ENCODE measurements around the gene RNU6-1. TPM values are rescaled to one million over a fixed set of nuclear protein-coding genes. Genes with fewer than 3 reads are reported as not detected.

The RNU6-1 gene
- total RNA-seq, 6 donors from 2014 or later: not detected

GRCh38 chr15:67821784-67822440 lies 17.9 kb downstream of the RNU6-1 start:
- no peak overlapping the region for H3K27ac ChIP-seq
- no peaks in the 10 kb centered on the region for H3K36me3 ChIP-seq
- no peak for ATAC-seq (ENCODE audit: low FRiP score in 2 of 2)
- H3K4me3 ChIP-seq: no peak overlapping the region
- peaks cover 0 to 83% (median 49%) of the 10 kb centered on the region in 4 donors for H3K27me3 ChIP-seq
- DNase-seq: peak in 1 of 2 donors; percentile 60
- no peak for TF ChIP-seq EP300 (IDR thresholded peaks at IDR 0.05)
- no peak for TF ChIP-seq CTCF (IDR thresholded peaks at IDR 0.05)
- TF ChIP-seq POLR2A (IDR thresholded peaks at IDR 0.05): no peak
- TF ChIP-seq POLR2AphosphoS5 (IDR thresholded peaks at IDR 0.05): no peak
- peaks cover 26 to 64% (median 42%) of the 10 kb centered on the region in 4 donors for H3K4me1 ChIP-seq
- no peaks in the 10 kb centered on the region for H3K9me3 ChIP-seq
- WGBS, 2 donors: 5% methylated on average over 41 to 43 of the region's 43 CpGs

- ATAC-seq (ENCODE audit: low FRiP score in 2 of 2) (peak; percentile 71 to 75), DNase-seq (peak in 1 of 2 donors; percentile 88)
- peaks cover 0 to 75% (median 42%) of the 10 kb centered on the region in 4 donors for H3K27me3 ChIP-seq
- TF ChIP-seq EP300 (IDR thresholded peaks at IDR 0.05) (no peak), POLR2A (IDR thresholded peaks at IDR 0.05) (no peak), CTCF (IDR thresholded peaks at IDR 0.05) (no peak), POLR2AphosphoS5 (IDR thresholded peaks at IDR 0.05) (no peak)
- WGBS, 2 donors: 6 to 10% methylated on average over 20 to 26 of the region's 39 CpGs
- no peaks in the 10 kb centered on the region for H3K36me3 ChIP-seq
- no peak overlapping the region for H3K4me3 ChIP-seq
- no peak overlapping the region for H3K27ac ChIP-seq
- H3K4me1 ChIP-seq: peaks cover 23 to 57% (median 39%) of the 10 kb centered on the region in 4 donors
- H3K9me3 ChIP-seq: no peaks in the 10 kb centered on the region
These were observed 18.7 kb downstream of the RNU6-1 start for GRCh38 chr15:67820992-67821783.

- ATAC-seq (ENCODE audit: low FRiP score in 2 of 2) (peak in 1 of 2 donors; percentile 17), DNase-seq (peak in 1 of 2 donors; percentile 80)
- peaks cover 0 to 7% (median 2%) of the 10 kb centered on the region in 4 donors for H3K9me3 ChIP-seq
- no peak overlapping the region for H3K27ac ChIP-seq
- peaks cover 17 to 49% (median 33%) of the 10 kb centered on the region in 4 donors for H3K4me1 ChIP-seq
- WGBS, 2 donors: 12 to 15% methylated on average over 8 to 46 of the region's 50 CpGs
- H3K27me3 ChIP-seq: peaks cover 0 to 67% (median 36%) of the 10 kb centered on the region in 4 donors
- no peaks in the 10 kb centered on the region for H3K36me3 ChIP-seq
- no peak for TF ChIP-seq POLR2A (IDR thresholded peaks at IDR 0.05)
- no peak for TF ChIP-seq EP300 (IDR thresholded peaks at IDR 0.05)
- no peak for TF ChIP-seq POLR2AphosphoS5 (IDR thresholded peaks at IDR 0.05)
- no peak for TF ChIP-seq CTCF (IDR thresholded peaks at IDR 0.05)
- no peak overlapping the region for H3K4me3 ChIP-seq
These were observed 19.5 kb downstream of the RNU6-1 start for GRCh38 chr15:67820122-67820991.

- ATAC-seq (ENCODE audit: low FRiP score in 2 of 2): no peak
- H3K27me3 ChIP-seq: peaks cover 0 to 60% (median 32%) of the 10 kb centered on the region in 4 donors
- H3K36me3 ChIP-seq: no peaks in the 10 kb centered on the region
- no peak for TF ChIP-seq CTCF (IDR thresholded peaks at IDR 0.05)
- TF ChIP-seq POLR2A (IDR thresholded peaks at IDR 0.05): no peak
- H3K27ac ChIP-seq: no peak overlapping the region
- DNase-seq: peak in 1 of 2 donors; percentile 81
- H3K4me3 ChIP-seq: no peak overlapping the region
- peaks cover 12 to 42% (median 26%) of the 10 kb centered on the region in 4 donors for H3K4me1 ChIP-seq
- WGBS, 2 donors: 14 to 20% methylated on average over 14 to 19 of the region's 19 CpGs
- peaks cover 0 to 9% (median 3%) of the 10 kb centered on the region in 4 donors for H3K9me3 ChIP-seq
These were observed 20.2 kb downstream of the RNU6-1 start for GRCh38 chr15:67819636-67820035.

Measured in upper lobe of left lung (tissue), 6 donors.